HG02763 (cell line): ENCODE measurements around the gene MRPS2.
"Not testable (repeated sequence)": the region's sequence is repeated elsewhere in the genome, so short reads cannot be mapped to it uniquely, and the experiment has no call there.

Source experiments
- ATAC-seq: cut with Tn5 transposase; IDR thresholded peaks from one replicate; pipeline ENCODE4 v1.9.1; 2021; ENCODE audit warnings: mild to moderate bottlenecking, moderate library complexity; ENCODE audit not compliant: unreplicated experiment

Gene MRPS2

DNA sequence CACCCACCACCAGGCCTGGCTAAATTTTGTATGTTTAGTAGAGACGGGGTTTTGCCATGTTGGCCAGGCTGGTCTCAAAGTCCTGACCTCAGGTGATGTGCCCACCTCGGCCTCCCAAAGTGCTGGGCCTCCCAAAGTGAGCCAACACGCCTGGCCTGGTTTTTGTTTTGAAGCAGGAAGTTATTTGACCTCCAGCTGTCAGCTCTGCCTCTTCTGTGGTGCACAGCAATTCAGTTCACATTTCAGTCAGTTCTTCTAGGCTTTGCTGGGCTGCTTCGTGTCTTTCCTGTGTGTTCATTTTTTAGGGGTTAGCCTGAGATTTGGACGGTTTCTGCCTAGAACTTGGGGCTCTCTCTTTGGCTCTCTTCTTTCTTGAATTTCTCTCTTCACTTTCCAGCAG lies 29.7 kb downstream of the MRPS2 start:
- ATAC-seq = no peak

DNA sequence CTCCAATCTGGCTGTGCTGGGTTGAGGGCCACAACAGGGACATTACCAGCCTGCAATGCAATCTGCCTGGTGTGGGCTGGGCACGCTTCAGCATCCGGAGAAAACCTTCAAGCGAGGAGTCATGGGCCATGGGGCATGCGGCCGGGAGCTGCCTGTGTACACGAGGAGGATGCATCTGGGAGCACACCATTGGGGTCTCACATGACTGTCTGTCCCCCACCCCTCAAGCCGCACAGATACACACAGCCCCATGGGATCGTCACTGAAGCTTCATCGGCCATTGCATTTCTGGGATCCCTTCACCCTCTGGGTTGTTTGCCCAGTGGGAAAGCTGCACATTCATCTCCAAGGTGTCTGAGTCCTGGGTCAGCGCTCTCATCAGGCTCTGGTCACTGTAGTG lies 30.6 kb downstream of the MRPS2 start:
- ATAC-seq = no peak

DNA sequence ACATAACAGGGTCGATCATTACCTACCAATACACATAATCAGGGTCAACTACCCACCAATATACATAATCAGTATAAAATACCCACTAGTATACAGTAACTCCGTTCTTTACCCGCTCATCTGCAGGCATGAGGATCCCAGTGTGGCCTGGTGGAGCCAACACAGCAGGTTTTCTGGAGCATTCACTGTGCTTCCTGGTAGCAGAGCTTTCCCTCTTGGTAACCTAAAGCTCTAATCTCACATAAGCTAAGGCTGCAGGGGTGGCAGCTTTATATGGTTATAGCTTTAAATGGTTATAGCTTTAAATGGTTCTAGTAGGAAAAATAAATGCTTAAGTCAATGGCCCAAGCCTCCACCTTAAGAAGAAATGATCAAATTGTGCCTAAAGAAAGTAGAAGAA lies 32.6 kb downstream of the MRPS2 start:
- ATAC-seq = no peak

DNA sequence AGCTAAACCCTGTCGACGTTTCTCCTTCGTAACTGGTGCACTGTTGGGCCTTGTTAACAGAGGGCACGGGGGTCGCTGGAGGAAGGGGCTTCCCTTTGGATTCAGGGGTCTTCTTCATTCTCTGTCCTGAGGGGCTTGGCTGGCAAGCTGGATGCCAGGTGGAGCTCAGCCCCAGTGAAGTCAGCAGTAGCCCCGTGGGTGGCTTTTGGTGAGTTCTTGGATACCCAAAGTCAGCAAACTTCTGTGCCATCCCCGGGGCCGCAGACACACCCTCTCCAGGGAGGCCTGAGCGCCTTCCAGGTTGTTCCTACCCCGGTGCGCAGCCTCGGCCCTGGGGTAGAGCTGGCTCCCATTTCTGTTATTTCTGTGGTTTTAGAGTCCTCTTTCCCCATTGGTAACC lies 33.2 kb downstream of the MRPS2 start:
- no peak for ATAC-seq

DNA sequence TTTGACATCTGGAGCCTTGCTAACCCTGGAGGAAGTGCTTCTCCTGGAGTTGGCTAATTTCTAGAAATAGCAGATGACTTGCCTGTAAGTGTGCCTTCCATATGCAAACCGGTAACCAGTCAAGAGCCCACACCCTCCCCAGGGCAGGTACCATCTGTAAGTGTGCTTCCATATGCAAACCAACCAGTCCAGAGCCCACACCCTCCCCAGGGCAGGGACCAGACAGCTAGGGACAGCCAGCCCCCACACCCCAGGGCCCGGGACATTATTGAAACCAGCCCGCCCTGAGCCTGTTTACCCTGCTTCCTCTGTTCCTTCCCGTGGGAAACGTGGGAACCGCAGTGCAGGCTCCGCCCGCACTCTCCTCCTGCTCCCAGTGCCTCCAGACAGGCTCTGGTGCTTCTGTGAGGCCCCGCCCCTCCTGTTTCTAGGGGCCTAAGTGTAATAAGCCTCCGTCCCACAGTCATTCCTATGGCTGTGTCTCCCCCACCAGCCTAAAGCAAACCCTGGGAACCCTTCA lies 33.8 kb downstream of the MRPS2 start:
- ATAC-seq = not testable (repeated sequence)

DNA sequence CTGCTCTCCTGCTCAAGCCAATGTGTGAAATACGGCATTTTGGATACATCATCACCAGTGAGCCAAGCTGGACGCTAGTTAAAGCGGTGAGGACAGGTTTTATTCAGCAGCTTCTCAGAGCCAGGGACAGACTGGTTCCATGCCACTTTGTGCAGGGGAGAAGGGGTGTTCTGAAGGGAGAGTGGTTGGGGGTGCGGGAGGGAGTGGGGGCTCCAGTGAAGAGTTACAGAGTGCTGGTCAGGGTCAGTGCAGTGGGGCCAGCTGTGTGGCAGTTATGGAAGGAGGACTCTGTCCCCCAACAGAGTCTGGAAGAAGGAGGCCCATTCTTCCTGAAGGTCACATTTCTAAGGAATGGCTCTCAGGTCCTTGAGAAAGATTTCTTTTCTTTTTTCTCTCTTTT lies 34.3 kb downstream of the MRPS2 start:
- ATAC-seq = not testable (repeated sequence)

DNA sequence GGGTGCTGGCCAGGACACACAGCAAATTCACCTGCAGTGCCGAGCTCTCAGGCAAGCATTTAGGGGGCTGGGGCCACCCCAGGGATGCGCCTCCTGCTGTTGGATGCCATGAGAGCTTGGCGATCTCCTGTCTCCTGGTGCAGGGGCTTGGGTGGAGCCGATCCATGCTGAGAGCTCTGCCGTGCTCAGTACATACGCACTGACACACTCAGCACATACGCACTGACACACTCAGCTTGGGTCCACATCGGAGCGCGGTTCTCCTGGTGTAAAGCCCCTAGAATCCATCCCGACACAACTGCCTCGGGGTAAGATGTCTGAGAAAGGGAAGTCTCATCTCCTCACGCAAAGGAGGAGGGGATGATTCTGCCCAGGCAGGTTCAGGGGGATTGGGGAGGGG lies 35.1 kb downstream of the MRPS2 start:
- not testable (repeated sequence) for ATAC-seq

DNA sequence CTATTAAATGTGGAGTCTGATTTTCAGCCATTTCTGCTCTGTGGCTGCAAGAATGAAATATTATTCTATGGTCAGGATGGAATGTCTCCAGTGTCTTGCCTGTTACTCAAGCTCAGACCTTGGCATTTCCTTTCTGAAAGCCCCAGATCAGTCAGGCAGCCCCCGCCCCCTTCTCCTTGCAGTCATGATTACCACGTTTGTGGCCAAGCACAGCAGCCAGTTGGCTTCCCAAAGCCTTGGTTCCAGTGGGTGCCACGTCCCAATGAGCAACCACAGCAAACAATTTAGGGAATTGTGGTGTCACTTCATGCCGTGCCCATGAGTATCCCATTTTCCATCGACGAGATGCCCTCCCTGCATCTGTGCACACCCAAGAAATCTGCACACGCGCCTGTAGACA lies 35.7 kb downstream of the MRPS2 start:
- no peak for ATAC-seq

DNA sequence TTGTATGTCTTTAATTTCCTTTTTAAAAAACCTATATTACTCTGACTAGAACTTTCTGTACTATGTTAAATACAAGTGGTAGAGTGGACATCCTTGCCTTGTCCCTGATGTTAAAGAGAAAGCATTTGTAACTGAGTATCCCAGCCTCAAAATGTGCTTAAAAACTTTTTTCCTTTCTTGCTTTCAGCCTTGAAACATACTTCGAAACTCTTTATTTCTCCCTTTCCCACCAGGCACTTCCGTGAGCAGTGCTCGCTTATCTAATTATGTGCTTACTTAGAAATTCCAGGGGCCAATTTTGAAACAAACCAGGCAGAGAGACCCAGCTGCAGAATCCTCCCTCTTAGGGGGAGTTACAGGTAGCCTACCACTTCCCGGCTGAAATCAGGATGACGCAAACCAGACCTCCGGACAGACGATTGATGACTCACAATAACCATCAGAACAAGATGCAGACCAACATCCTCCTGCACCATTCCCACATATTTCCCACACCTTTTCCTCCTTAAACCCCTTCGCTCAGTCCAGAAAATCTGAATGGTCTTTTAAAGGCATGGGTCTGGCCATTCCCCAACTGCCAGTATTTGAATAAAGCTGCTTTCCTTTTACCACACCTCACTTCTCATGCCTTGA lies 42.9 kb downstream of the MRPS2 start:
- ATAC-seq = not testable (repeated sequence)

DNA sequence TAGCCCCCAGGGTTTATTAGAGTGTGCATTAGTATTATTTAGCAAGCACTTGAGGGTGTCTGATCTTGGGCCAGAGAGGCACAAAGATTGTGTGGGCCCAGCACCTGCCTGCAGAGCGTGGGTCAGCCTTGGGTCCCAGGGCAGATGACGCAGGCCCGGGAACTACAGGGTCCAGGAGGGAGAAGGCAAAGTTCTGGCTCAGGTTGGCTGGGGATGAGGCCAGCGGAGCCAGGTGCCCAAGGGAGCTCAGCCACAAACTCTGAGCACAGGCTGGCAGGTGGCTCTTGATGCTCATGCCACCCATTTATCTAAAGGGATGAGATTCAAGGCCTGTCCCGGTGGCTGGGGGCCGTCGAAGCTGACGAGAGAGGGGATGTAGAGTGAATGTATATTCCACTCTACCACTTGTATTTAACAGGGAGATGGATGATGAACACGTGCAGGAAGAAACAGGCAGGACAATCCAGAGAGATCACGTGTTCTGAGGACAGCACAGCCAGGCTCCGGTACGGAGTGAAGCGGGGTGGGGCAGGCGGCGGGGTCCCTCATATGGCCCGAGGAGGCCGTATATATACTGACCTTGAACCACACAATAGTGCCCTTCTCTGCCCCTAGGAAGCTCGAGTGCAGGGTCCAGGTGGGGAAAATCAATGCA lies 44.6 kb downstream of the MRPS2 start:
- no peak for ATAC-seq

DNA sequence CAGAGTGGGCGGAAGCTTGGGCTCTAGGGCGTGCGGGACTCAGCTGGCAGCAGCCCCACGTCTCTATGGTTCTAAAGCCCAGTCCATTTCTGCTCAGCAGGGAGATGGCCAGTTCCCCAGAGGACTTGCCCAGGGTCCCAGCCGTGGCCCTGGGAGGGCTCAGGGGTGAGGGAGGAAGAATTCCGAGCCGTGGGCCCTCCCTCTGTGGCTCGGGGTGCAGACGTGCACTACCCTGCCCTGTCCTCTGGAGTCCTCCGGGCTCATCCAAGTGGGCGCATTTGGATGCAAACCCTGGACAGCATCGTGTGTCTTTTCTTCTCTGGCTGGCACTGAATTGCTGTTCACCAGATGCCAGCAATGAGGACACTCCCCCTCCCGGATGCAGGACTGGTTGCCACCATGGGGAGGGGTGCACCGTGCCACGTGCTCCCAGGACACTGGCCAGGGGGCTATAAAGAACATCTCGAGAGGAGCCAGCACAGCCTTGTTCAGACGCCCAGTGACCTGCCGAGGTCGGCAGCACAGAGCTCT lies 45.2 kb downstream of the MRPS2 start, which contains the start of gene OBP2A:
Gene OBP2A (plus strand): TSS at position 481 of the 531 bp plus-strand sequence. CDS start 55 bp downstream, outside the sequence.
- not testable (repeated sequence) for ATAC-seq

DNA sequence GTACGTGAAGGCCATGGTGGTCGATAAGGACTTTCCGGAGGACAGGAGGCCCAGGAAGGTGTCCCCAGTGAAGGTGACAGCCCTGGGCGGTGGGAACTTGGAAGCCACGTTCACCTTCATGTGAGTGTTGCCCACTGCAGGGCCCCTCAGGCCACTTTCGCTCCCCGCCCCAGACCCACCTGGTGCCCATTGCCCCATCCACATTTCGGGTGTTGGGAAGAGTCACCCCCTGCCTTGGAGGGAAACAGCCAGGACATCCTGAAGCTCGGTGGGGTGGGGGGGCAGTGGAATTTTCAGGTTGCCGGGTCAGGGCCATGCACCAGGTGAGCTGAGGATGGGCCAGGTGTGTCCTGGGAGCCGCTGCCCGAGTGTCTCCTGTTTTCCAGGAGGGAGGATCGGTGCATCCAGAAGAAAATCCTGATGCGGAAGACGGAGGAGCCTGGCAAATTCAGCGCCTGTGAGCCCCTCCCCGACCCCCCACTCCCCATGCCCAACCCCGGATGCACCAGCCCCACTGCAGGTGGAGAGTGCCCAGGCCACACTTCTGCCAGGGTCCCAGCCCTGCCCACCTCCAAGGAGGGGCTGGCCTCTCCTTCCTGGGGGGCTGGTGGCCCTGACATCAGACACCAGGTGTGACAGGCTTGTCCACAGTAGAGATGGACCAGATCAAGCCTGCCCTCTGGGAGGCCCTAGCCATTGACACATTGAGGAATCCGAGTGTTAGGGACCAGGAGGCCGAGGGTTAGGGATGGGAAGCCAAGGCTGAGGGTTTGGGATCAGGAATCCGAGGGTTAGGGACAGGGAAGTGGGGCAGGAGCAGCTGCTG lies 46.5 kb downstream of the MRPS2 start:
- not testable (repeated sequence) for ATAC-seq

DNA sequence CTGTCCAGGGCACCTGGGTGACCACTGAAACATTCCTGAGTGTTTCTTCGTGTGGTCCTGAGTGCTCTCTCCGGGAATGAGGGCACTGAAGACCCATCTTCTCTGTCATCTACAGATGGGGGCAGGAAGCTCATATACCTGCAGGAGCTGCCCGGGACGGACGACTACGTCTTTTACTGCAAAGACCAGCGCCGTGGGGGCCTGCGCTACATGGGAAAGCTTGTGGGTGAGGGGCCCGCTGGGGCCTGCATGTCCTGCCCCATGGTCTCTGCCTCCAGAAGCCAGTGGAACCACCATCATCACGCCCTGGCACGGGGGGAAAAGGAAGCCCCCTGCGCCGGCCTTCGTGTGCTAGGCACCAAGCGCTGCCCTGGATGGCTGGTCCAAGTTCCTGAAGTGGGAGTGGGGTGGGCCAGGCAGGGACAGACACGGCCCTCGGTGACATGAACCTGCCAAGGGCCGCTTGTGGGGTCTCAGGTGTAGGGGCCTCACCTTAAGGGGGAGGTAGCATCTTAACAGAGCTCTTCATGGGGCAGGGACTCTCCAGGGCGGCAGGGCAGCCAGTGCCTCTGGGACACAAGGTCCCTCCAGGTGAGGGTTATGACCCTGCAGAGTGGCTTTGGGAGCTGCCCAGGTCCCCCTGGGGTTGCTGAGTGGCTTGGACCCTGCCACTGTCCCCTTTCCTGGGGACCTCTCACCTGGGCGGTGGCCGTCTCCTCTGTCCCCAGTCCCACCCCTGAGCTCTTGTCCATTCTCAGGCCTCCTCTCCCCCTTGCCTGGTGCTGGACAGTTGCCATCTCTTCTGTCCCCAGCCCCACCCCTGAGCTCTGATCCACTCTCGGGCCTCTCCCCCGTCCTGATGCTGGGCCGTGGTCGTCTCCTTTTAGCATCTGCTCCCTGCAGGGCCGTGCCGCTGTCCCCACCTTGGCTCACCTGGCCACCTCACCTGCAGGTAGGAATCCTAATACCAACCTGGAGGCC lies 47.6 kb downstream of the MRPS2 start:
- ATAC-seq = no peak

DNA sequence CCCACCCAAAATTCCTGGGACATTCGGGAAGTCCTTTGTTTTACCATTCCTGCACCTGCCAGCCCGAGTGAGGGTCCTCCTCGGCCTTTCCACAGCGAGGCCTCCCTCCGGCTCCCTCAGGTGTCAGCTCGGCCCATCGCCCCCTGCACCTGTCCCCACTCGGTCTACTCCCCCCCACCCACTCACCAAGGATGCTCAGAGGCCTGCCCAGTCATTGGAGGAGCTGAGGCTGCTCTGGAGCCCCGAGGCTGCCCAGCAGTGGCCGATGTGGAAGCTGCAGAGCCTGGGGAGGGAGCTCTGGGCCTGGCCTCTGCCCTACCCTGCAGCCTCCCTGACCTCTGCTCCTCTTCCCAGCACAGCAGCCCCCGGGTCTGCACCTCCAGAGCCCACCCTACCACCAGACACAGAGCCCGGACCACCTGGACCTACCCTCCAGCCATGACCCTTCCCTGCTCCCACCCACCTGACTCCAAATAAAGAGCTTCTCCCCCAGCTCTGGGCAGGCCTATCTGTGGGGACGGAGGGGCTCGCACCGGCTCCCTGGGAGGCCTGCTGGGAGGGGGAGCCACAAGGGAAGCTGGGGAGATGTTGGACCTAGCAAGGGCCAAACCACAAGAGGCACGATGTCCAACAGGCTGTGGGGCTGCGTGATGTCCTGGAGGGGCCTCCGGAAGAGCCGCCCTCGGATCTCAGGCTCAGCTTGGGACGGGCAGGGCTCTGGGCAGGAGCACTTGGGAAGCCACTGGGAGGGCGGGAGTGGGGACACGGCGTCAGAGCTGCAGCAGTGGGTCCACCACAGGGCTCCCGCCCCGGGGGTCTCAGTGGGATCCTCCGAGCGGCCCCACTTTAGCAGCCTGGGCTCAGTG lies 49.2 kb downstream of the MRPS2 start:
- ATAC-seq = not testable (repeated sequence)

DNA sequence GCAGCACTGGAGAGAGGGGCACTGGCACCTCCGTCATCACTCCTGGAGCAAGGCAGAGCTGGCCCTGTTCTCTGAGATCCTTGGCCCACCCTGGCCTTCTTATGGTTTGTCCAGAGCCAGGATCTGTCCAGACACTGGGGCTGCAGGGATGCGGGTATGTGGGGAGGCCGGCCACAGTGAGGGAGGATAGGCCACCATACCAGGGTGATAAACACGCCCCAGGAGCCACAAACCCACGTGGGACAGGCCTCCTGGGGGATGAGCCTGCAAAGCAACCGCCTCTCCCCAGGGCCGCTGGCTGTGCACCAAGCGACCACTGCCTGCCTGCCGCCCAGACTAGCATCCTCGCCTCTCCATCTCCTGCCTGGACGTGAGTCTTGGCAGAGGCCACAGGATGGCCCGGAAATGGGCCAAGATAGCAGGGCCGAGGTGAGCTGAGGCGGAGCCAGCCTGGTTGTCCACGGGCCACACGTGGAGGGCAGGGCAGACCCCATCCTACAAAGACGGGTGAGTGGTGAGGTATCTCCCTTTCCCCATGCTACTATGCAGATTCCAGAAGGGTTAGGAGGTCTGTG lies 49.9 kb downstream of the MRPS2 start:
- no peak for ATAC-seq

DNA sequence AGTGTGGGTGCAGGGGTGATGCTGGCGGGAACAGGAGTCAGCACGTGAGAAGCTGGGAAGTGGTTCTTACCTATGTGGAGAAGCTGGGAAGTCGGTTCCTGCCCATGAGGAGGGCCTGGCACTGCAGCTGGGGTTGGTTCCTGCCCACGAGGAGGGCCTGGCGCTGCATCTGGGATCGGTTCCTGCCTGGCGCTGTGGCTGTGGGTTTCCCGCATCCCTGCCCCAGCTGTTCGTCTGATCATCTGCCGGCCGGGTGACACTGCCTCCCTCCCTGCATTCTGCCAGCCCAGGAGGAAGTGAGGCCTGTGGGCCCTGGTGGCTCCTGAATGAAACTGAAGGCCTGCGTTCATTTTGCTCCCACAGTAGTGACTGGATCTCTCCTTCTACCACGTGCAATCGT lies 50.5 kb downstream of the MRPS2 start:
- no peak for ATAC-seq

DNA sequence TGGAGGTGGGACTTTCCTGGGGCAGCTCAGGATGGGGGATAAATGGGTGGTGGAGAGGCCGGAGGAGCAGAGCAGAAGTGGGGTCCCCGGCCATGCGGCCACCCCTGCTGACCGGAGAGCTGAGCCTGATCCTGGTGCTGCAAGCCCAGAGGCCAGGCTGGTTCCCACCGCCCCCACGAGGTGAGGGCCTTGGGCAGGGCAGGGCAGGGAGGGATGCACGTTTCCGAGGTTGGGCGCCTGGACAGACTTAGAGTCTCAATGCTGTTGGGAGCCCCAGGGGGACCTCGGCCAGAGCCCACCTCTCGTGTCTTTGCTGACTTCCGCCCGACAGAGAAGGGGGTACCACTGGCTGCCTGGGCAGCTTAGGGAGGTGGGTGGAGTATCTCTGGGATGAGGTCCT lies 51.0 kb downstream of the MRPS2 start:
- ATAC-seq = no peak

DNA sequence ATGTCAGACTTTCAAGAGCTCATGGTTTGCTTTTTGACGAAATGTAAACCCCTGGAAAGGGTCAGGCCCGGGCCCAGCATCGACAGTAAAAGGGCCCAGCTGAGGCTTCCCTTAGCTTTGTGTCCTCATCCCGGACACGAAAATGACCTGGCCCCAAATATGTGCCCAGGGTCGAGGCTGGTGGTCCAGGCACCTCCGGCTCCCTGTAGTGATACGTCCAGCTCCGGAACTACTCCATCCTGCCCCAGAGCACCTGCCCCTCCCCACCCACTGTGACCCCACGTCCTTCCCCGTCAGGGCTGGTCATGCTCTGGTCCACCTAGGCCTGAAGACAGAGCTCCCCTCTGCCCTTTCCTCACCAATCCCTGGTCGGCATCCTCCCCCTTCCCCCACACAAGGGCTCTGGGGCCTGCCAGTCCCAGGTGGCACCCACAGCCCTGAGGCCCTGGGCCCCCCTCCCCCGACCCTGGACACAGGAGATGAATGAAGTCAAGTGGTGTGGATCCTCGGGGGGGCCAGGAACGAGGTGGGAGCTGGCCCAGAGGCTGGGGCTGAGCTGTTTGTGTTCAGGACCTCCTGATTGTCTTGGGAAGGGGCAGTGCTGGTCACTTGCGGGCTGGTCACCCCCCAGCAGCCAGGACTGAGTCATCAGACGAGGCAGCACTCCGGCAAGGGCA lies 51.7 kb downstream of the MRPS2 start:
- ATAC-seq = no peak
